Right ventricle myocardium inferior (tissue), 1 donor: ENCODE results near the gene ZSCAN18. TPM values are rescaled to one million over a fixed set of nuclear protein-coding genes. Genes with fewer than 3 reads are reported as not detected.
"Not testable (repeated sequence)": the region's sequence is repeated elsewhere in the genome, so short reads cannot be mapped to it uniquely, and the experiment has no call there.

Experiments used
- ATAC-seq: fragments of 200-7000 bp; cut with Tn5 transposase; one replicate; pipeline ENCODE4 v1.9.1; 2020; ENCODE audit warnings: mild to moderate bottlenecking, moderate library complexity
- DNase-seq: peaks from one replicate; pipeline ENCODE4 v3.0.0; 2021; ENCODE audit errors: missing footprints
- intact Hi-C: fragments of 100-400 bp; cut with DNase I; formaldehyde crosslinking; loops from one replicate; pipeline ENCODE4 v1.11.0; 2022
- long read RNA-seq: library from polyadenylated mRNA; unstranded; transcript quantifications from one replicate; pipeline ENCODE4 v2.0.0, GENCODE V29; 2021
- total RNA-seq: library from RNA; stranded (reverse); fragmentation: NEBNext Ultra II Directional; extraction: Animal tissue kit (Norgen Biotek cat#: 25700); gene quantifications from one replicate; pipeline ENCODE4 v1.2.1, GENCODE V29; 2021
- donor health status: DM: no; HTN: yes; CAD: no; lungs with severe emphysema.

The ZSCAN18 gene, protein sequence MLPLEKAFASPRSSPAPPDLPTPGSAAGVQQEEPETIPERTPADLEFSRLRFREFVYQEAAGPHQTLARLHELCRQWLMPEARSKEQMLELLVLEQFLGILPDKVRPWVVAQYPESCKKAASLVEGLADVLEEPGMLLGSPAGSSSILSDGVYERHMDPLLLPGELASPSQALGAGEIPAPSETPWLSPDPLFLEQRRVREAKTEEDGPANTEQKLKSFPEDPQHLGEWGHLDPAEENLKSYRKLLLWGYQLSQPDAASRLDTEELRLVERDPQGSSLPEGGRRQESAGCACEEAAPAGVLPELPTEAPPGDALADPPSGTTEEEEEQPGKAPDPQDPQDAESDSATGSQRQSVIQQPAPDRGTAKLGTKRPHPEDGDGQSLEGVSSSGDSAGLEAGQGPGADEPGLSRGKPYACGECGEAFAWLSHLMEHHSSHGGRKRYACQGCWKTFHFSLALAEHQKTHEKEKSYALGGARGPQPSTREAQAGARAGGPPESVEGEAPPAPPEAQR
- total RNA-seq: 65.8 TPM
- long read RNA-seq, transcript ZSCAN18-217 (7 exons, 2,190 nt): major isoform, 25 of 60 reads
- long read RNA-seq, partial matches to known transcripts: 5 of 60 reads
- long read RNA-seq, other reads (novel, unspliced or antisense): 27 of 60 reads

DNA sequence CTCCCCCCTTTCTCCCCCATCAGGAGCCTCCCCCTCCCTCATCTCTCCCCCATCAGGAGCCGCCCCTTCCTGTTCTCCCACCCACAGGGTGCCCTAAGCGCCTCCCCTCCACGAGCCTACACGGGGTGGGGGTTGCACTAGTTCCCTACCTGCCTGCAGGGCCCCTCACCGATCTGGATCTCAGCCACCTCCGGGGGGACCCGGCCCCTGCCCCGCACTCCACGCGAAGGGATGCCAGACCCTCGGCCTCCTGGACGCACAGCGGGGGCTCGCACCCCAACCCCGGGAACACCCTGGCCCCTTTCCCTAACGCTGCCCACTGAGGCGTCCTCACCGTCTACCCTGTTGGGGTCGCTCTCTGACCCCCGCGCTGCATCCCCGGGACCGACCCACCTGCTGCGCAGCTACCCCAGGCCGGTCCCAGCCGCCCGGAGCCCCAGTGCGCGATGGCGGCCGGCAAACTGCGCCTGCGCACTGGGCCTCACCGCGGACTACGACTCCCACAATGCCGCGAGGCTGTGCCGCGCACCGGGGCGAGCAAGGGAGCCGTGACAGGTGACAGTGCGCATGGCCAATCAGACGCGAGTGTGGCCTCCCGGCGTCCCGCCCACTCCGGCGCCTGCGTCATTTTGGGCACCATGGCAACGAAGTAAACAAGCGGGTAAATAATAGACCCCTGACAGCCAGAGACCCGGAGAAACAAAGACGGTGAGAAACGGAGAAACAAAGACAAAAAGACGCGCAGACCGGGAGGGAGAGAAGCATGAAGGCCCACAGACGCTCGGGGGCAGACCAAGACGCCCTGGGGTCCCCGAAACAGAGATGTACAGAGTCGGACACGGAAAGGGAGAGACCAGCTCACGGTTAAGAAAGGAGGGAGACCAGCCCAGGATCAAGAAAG, at the start of gene ZSCAN18:
Gene ZSCAN18 (minus strand): TSS at position 451 of the 901 bp plus-strand sequence. CDS start 7,964 bp downstream, outside the sequence.
- peak; percentile 99 for DNase-seq
- peak; percentile 99 for ATAC-seq
- intact Hi-C loops: loop anchor here (1.0 to 2.0 kb wide), 2 partner anchors 39 to 55 kb away; partner anchors contain the start of gene ZNF135

DNA sequence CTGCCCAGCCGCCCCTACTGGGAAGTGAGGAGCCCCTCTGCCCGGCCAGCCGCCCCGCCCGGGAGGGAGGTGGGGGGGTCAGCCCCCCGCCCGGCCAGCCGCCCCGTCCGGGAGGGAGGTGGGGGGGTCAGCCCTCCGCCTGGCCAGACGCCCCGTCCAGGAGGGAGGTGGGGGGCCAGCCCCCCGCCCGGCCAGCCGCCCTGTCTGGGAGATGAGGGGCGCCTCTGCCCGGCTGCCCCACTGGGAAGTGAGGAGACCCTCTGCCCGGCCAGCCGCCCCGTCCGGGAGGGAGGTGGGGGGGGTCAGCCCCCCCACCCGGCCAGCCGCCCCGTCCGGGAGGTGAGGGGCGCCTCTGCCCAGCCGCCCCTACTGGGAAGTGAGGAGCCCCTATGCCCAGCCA, 49.4 kb upstream of the ZSCAN18 start:
- DNase-seq, intact Hi-C loops, ATAC-seq: not testable (repeated sequence)

DNA sequence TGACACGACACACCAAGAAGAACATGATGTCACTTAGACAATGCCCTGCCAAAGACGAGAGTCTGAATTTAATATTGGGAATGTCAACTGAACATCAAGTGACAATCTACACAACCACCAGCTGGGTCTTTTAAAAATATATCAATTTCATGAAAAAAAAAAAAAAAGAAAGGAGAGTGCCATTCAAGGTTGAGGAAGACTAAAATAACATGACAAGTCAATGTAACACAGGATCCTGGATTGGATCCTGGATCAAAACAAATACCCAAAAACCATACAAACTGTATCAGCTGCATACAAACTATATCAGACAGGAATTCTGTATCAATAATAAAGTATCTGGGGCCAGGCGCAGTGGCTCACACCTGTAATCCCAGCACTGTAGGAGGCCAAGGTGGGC, 47.8 kb upstream of the ZSCAN18 start:
- intact Hi-C loops: no loop called here
- DNase-seq (no peak), ATAC-seq (no peak)

DNA sequence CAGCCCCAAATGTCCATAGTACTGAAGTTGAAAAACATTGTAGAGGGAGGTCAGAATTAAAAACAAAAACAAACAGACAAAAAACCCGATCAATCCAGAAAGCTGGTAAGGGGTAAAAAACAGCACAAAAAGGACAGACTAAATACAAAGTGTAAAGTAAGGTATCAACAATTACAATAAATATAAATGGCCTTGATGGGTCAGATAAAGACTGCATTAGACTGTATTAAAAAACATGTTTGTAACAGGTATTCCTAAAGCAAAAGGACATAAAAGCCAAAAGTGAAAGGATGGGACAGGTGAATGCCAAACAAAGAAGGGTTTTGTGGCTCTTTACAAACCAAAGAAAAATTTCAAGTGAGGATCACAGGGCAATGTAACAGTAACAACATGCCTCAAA, 36.2 kb upstream of the ZSCAN18 start:
- DNase-seq (no peak), ATAC-seq (no peak)
- intact Hi-C loops: no loop called here

DNA sequence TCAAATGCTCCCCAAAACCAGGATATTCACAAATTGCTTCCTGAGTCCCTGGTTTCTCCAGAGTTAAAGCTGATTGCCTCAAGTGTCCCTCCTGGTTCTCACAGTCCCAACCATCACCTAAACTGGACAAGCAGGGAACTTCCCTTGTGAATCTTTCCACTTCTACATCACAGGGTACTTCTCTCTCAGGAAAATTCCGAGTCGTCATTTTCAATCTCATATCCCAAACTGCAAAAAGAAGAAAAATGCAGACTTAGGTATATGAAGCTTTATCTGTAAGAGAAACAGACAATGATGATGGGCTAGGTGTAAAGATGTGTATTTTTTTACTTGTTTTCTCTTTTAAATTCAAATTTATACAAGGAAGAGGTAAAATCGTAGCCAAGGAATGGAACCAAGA, 31.3 kb upstream of the ZSCAN18 start:
- intact Hi-C loops: no loop called here
- ATAC-seq (no peak), DNase-seq (no peak)

DNA sequence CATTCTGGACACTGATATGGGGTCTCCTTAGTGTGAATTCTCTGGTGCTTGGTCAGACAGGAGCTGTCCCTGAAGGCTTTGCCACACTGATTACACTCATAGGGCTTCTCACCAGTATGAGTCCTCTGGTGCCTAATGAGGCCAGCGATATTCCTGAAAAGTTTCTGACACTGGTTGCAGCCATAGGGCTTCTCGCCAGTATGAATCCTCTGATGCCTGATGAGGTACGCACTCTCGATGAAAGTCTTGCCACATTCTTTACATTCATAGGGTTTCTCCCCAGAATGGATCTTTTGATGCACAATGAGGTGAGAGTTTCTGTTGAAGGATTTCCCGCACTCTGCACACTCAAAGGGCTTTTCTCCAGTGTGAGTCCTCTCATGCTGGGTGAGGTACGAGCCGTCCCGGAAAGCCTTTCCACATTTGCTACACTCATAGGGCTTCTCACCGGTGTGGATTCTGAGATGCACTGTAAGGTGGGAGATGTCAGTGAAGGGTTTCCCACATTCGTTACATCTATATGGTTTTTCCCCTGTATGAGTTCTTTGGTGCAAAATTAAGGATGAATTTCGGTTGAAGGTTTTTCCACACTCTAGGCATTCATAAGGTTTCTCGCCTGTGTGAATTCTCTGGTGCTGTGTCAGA, 30.1 kb upstream of the ZSCAN18 start:
- DNase-seq (no peak), ATAC-seq (no peak)
- intact Hi-C loops: no loop called here

DNA sequence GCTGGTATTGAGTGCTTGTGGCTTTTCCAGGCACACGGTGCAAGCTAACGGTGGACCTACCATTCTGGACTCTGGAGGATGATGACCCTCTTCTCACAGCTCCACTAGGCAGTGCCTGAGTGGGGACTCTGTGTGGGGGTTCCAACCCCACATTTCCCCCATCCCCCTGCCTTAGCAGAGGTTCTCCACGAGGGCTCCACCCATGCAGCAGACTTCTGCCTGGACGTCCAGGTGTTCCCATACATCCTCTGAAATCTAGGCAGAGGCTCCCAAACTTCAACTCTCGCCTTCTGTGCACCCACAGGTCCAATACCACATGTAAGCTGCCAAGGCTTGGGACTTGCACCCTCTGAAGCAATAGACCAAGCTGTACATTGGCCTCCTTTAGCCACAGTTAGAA, 25.3 kb upstream of the ZSCAN18 start:
- DNase-seq (no peak), ATAC-seq (no peak)
- intact Hi-C loops: no loop called here

DNA sequence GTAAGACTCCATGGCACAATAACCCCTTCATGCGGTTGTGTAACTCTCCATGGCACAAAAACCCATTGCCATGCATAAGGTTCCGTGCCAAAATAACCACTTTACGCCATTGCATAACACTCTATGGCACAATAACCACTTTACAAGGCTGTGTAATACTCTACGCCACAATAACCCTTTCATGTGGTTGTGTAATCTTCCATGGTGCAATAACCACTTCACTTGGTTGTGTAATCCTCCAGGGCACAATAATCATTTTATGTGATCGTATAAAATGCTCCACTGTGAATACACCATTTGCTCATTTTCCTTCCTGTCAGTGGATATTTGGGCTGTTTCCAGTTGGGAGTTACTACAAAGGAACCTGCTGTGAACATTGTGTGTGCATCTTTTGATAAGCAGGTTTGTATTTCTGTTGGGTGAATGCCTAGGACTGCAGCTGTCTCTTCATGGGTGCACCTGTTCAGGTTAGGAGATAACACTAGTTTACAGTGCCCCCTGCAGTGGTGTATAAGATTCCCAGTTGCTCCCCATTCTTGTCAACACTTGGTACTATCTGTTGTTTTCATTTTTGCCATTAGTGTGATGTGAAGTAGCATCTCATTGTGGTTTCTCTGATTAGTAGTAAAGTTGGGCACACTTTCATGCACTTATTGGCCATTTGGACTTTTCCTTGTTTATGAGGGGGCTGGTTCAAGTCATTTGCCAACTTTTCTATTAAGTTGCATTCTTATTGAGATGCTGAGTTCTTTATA, 21.1 kb upstream of the ZSCAN18 start:
- ATAC-seq (no peak), DNase-seq (no peak)
- intact Hi-C loops: no loop called here

DNA sequence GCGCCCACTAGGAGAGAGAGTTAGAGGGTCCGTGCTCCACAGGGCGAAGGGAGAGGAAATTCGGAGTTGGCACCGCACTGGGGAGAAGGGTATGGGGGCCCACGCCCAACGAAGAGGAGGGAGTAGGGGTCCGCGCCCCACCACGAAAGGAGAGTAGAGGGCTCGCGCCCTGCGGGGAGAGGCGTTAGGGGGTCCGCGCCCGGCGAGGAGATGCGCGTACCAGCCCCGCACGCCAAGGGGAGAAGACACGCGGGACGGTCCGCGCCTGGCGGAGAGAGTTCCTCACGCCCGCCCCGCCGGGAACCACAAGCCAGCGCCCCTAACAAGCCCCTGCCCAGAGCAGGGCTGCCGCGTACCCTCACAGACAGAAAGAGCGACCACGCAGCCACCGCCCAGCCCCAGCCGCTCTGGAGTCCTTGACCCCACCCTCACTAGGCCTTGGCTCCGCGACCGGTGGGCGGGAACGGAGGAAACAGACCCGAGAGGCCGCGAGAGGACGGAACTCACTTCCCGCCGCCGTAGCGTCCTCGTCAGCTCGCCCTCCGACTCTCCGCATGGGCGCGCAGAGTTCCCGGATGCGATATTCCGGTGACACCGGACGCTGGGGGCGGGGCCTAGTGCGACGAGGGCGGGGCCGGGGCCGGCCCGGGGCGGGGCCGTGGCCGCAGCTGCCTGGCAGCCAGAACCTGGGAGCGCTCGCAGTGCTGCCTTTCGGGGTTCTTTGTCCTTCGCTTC, 20.0 kb upstream of the ZSCAN18 start:
- ATAC-seq: no peak
- DNase-seq: no peak
- intact Hi-C loops: no loop called here

DNA sequence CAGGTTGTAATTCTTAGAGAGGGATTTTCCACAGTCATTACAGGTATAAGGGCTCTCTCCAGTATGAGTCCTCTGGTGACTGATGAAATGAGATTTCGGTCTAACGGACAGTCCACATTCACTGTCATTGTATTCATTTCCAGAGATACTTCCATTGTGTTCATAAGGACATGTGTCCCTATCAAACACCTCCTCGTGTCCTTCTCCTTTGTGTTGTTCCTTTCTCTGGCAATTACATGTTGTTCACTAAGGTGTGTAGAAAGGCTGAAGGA, 10.5 kb upstream of the ZSCAN18 start:
- ATAC-seq: no peak
- DNase-seq: no peak
- intact Hi-C loops: no loop called here

DNA sequence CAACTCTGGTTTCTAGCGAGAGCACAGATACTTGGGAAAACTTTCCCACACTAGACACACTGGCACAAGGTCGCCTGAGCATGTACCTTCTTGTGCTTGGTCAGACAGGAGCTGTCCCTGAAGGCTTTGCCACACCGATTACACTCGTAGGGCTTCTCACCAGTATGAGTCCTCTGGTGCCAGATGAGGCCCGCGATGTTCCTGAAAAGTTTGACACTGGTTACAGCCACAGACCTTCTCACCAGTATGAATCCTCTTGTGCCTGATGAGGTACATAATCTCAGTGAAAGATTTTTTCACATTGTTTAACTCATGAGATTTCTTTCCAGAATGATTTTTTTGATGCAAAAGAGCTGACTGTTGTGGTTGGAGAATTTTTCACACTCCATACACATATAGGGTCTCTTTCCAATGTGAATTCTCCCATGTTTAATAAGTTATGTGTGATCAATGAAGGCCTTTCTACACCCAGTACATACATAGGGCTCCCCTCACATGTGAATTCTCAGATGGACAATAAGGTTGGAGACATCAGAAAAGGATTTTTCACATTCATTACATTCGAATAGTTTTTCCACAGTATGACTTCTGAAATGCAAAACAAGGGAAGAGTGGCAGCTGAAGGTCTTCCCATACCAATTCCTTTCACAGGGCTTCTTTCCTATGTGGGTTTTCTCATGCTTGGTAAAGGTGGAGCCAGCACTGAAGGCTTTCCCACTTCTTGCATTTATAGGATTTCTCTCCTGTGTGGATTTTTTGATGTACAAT, 9.9 kb upstream of the ZSCAN18 start:
- intact Hi-C loops: no loop called here
- ATAC-seq: no peak
- DNase-seq: no peak

DNA sequence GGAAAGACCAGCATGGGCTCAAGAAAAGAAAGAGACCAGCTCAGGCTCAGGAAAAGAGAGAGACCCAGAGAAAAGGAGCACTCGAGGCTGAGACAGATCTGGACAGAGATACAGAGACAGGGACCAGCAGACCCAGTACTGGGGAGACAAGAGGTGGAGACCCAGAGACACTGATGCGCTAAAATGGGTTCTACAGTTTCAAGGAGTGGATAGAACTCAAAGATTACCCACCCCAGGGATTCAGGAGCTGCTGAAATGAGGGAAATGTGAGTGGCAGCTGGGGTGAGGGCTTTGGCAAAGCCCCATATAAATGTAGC, 609 bp upstream of the ZSCAN18 start:
- no peak for DNase-seq
- ATAC-seq: peak; percentile 4
- intact Hi-C loops: loop anchor here (1.0 kb wide), 1 partner anchor 39 kb away; the partner anchor contains the start of gene ZNF135

DNA sequence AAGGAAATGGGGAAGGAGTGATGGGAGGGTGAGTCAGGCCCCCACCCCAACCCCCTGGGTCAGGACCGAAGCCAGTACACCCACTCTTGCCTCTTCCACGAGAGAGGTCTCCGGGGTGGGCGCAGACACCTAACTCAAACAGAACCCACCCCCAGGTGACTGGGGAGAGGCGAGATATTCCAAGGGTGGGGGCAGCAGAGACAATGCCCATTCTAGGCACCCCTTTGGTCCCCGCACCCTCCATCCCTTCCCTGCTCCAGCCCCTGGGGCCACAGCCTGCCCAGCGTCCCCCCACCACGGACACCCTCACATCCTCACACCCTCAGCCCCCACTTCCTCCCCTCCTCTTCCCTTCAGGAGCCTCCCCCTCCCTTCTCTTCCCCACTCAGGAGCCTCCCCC, 682 bp downstream of the ZSCAN18 start:
- DNase-seq (no peak), ATAC-seq (no peak)
- intact Hi-C loops: loop anchor here (2.0 kb wide), 1 partner anchor 55 kb away; no protein-coding TSS in a partner anchor

DNA sequence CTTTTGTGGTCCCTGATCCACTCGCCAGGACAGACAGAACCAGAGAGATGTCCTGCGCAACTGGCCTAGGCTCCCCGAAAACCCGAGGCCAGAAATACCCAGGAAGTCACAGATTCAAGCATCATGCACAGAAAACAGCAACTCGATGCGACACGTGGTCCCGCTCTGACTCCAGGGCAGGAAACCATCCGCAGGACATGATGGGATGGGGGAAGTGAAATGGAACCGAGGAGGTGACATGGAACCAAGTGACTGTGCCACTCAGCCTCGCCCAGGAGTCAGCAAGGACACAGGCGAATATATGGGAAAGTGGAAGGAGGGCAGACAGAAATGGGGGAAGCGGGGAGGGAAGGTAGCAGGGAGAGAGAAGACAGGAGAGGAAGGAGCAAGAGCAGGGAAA, 1.1 kb downstream of the ZSCAN18 start:
- no peak for ATAC-seq
- no peak for DNase-seq
- intact Hi-C loops: loop anchor here (2.0 kb wide), 1 partner anchor 56 kb away; no protein-coding TSS in a partner anchor

DNA sequence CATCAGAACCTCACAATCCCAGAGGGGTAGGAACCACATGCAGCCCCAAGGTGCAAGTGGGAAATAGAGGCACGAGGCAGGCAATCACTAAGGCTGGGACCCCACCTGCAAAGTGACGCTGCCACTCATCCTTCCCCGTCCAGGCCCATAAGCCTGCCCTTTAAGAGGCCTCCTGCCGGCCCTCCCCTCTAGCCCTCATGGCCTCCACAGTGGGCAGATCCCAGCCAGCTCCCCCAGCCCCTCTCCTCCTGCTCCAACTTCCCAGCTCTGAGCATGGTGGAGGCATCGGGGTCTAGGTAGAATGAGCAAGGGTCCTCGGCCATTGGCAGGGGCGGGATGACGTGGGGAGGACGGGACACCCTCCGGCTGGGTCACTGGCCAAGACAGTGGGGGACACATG, 2.7 kb downstream of the ZSCAN18 start:
- intact Hi-C loops: no loop called here
- no peak for ATAC-seq

DNA sequence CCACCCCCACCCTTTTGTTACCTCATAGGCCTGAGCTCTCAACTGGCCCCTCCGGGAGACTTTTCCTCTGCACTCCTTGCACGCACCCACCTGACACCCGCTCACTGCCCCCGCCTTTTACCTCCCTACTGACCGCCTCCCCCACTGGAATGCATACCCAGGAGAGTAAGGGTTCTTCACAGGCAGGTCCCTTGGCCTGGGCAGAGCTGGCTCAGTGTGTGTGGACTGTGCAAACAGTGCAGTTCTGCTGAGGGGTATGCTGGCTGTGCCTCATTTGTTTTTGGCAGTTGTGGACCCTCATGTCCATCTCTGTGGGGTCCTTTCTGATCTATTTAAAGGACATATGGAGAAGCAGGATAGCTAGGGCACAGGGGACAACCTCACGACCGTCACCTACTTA, 5.0 kb downstream of the ZSCAN18 start:
- DNase-seq (no peak), ATAC-seq (no peak)
- intact Hi-C loops: no loop called here

More for the DNA sequence above, 2.7 kb downstream of the ZSCAN18 start:
- DNase-seq: no peak
